A172 (cell line): ENCODE measurements around the gene ACBD6. TPM values are rescaled to one million over a fixed set of nuclear protein-coding genes. Genes with fewer than 3 reads are reported as not detected.

ENCODE experiments used
- DNase-seq: peaks from one replicate; pipeline ENCODE4 v3.0.0-alpha.2; 2015; ENCODE audit warnings: low spot score
- total RNA-seq: library from RNA; depleted of rRNA; stranded (reverse); fragments of >200 nt; shearing (Covaris generic); gene quantifications from 2 replicates; pipeline ENCODE4 v1.2.3, GENCODE V29; 2014

Gene ACBD6
- total RNA-seq, 1 experiment from 2014 or later, result 140 TPM

DNA sequence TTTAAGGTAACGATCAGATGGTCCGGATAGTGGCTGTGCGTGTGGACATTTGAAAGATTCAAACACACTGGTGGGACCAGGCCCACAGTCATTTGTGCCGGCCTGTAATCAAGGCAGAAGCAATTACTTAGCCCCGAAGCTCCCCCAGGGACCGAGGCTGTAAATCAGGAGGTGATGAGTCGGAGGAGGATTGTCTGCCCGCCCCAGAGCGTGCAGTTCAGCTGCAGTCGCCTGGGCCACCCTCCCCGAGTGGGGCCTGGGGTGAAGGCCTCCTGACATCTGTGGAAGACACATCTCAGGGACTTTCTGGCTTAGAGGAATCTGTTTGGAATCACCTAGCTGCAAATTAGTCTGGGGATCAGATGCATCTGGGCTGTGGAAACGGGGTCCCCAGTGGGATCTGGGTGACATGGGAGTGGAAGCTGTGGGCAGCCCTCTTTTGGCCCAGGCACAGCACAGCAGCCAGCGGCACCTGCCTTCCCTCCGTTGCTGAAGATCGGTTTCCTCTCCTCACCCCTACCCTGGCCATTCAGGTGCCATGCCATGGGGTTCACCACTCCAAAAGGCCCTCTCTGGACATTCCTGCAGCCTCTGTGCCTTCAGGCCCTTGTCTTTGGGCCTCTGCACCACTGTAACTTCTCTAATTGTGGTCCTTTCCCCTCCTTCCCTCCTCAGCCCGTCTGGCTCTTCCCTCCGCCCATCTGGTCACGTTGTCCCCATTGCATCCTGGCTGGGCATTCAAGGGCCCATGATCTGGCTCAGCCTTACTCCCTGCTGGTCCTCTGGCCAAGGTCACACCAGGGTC is 246.6 kb downstream of the ACBD6 start:
- DNase-seq, result no peak

DNA sequence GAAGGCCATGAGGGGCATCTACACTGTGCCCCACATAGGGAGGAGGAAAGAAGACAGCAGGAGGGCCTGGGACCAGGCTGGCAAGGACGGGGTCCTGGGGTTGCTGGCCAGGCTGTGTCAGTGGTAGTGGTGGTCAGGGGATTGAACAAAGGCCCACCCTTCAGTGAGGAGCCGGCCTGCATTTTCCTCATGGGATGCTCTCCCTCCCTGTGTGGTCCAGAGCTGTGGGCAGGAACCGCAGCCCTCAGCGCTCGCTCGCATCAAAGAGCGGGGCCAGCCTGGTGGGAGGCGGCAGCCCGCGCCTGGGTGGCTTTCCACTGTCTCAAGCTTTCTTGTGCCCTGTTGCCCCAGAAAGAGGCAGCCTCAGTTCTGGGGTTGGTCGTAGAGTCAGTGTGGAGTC is 247.5 kb downstream of the ACBD6 start:
- DNase-seq, result no peak

DNA sequence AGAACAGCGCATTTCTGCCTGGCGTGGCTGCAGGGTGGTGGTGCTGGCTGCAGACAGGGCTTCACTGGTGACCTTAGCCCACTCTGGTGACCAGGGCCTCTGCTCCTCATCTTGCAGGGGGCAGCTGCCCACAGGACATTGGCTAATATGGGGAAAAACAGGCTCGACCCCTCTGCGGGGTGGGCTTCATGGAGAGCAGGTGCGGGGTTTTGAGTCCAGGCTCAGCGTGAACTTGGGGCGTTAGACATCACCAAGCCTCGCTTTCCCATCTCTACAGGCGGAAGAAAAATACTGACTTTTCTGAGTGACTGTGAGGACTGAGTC is 247.9 kb downstream of the ACBD6 start:
- DNase-seq, result no peak

DNA sequence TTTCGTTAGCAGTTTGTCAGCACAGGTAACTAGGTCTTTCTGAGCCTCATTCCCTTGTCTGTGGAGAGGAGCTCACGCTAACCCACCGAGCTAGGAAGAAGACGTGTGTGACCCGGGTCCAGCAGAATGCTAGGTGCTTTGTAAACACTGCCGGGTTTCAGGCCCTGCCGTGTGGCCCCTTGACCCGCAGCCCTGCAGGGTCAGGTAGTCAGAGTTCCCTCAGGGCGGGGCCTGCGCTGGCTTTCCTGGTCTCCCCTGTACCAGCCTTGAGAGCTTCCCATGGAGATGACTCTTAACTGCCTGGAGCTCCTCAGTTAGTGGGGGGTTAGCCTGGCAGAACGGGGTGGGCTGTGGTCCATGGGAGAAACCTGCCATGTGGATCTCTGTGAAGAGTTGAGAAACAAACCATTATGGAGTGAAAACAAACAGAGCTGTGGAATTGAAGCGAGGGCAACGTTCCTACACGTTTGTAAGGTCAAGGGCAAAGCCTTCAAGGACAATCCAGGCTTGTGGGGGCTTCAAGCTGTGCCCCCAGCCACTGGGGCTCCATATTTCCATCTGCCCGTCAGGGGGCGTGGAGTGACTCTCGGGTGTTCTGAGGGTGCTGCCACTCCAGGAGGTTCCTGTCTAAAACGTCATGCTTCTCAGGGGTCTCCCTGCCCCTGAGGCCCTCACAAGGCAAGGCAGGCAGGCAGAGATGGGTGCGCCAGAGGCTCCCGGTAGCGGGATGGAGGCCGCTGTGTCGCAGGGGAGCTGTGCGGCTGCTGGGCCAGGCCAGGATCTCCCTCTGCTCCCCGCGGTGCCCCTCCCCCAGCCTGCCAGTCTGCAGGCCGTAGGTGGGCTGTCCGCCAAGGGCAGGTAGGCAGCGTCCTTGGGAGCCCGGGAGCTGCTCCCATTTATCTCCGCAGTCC is 248.5 kb downstream of the ACBD6 start:
- DNase-seq, result no peak

DNA sequence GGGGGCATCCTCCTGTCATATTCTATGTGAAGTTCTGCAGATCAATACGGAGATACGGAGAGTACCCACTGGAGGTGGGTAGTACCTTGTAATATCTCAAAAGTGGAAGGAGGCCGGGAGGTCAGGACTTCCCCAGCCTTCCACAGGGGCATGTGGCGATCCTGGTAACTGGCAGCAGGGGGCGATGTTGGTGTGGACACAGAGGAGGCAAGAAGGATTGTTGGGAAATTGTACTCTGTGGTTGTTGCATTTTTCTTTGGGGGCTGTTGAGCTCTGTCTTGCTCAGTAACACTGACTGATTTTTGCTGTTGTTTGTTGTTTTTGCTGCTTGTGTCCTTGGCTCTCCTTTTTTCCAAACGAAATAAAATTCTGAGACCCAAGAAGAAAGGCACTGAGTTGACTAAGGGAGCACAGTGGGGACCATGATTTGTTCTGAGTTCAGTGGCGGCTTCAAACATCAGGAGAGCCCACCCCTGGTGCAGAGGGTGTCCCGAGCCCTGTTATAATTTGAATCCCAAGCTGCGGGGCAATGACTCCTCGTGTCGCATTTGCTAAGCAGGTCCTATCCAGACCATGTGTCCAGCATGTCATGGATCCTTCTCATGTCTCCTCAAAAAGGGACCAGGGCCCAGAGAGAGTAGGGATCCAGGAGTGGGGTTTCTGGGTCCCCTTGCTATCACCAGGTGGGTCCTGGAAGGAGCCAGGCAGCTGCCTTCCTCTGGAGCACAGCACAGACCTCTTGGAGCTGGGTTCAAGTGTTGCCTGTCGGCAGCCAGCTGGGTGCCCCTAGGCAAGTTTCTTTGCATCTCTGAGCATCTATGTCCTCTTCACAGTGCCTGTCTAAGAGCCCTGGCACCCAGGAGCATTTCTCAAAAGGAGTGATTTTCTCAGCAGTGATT is 249.5 kb downstream of the ACBD6 start:
- DNase-seq, result peak; percentile 60

DNA sequence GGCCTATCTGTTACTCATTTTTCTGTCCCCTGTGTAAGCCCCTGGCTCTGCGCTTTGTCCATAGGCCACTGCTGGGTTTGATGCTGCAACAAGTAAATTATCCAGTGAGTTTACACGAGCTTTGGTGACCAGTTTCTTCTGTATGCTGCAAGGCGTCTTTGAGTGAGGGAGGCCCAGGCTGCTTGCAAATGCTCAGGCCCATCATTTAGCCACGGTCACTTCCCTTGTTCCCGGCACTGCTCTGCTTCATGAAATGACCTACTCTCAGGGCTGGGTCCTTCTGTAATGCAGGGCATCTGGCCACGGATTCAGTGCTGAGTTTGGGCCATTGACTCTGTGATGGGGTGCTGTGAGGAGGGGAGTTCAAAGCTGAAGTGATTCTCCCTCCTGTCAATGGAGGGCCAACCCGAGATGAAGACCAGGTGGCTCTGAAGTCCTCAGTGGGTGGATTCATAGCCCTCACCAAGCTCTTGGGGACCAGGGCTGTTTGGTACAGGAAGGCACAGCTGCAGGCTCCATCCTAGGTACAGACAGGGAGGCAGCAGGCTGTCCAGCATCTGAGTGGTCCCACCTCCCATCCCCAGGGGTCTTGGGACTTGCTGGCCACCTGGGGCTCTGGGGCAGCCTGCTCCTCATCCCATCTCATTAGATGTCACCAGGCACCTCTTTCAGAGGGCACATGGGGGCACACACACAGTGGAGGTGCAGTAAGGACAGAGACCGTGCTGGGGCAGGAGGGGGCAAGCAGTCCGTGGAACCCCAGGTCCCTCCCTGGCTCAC is 250.7 kb downstream of the ACBD6 start:
- DNase-seq, result no peak

DNA sequence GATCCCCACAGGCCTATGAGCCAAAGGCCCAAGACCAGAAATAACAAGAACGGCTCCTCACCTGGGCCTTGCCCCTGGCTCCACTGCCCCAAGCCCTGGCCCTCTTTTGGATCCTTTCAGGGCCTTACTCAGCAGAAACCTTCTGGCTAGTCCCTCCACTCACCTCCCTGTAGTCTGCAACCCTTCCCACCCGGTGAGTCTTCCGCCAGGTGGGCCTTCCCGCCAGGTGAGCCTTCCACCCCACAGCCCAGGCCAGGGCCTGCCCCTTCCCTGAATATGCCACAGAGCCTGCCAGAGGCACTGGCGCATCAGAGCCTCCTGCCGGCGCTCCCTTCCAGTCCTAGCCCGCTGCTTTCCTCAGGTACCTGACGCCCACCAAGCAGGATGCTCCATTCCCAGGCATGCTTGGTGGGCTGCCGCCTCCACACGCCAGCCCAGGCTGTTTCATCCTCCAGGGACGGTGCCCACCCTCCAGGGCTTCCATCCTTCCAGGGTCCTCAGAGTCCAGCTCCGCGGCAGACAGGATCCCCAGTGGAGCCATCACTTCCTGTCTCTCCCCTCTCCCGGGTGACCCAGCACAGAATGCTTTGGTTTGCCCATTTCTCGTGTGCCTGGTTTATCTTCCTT is 251.4 kb downstream of the ACBD6 start:
- DNase-seq, result no peak

DNA sequence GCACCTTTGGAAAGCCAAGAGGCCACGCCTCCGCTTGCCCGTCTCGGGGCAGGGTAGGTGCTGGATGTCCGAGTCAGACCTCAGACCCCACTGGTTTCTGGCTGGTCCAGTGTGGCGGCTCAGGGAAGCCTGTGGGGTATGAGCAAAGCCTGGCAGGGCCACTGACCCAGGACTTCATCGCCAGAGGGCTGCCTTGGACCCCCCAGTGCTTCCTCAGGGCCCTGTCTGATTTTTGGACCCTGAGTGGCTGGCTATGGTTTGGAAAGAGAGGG is 251.9 kb downstream of the ACBD6 start:
- DNase-seq, result no peak

DNA sequence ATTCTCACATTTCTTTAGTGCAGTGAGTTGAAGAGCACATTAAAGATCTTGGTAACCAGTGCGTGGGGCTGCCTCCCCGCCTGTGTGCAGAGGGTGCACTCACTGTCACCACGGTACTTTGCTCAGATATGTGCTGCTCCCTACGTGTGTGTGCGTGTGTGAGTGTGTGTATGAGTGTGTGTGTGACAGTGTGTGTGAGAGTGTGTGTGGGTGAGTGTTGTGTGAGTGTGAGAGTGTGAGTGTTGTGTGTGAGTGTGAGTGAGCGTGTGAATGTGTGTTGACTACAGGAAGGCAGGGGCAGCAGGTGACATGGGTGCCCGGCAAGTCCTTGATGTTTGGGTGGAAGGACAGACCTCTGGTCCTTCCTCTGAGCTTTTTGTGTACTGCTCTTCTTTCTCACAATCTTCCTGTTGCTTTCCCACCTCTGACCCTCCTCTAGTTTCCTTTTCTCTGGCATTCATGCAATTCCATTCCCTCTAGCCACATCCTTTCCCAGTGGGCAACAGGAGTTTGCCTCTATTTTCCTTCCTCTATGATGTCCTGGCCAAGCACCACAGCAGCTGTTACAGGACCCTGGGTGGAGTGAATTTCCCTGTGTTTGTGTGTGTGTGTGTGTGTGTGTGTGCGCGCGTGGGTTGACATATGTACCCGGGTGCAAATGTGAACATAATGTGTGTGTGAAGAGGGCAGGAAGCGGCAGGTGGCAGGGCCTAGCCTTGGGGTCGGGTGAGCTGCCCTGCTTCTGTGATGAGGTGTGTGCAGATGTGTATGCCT is 252.5 kb downstream of the ACBD6 start:
- DNase-seq, result no peak

DNA sequence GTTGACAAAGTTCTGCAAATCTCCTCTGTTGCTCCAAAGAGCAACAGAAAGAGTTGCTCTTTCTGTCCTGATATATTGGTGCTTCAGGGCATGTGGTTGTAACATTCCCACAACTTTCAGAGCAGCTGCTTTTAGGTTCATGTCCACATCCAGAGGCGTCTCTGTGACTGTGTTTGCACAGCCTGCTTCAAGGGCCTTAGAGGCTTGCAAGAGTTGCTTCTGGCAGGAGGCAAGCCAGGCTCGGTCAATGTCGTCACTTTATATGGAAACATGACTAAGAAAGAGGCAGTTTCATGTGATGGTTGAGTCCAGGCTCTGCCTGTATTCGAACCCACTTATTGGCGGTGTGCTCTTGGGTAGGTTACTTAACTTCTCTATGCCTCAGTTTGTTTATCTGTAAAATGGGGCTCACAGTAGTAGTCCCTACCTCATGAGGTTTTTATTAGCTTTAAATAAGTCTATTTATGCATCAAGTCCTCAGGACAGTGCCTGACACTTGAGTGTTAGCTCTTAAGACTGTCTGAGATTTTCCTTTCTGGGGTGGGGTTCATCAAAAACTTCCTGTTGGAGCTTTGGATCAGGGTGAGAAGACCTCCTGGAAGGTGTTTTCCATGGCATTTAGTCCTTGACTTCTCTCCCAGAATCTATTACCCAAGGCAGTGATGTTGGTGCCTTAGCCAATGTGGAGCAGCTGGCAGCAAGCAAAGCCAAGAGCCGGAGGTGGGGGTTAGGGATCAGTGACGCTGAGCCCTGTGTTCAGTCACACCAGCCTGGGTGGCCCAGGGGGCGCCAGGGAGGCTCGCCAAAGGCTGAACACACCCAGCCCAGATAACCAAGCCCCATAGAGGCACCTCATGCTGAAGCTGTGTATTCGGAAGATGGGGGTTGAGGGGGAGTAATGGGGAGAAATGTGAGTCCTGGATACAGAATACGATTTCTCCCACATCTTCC is 253.4 kb downstream of the ACBD6 start:
- DNase-seq, result no peak

DNA sequence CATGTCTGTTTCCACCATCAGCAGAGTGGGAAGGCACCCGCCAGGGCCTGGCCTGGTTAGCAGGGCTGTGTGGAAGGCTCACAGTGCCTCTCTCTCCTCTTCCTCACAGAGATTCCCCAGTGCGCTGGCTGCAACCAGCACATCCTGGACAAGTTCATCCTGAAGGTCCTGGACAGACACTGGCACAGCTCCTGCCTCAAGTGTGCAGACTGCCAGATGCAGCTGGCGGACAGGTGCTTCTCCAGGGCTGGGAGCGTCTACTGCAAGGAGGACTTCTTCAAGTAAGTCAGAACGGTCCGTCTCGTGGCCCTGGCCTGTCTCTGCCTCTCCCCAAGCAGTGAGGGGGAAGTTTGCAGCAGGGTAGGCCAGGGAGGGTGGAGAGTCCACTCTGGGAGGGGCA is 254.2 kb downstream of the ACBD6 start:
- no peak for DNase-seq

DNA sequence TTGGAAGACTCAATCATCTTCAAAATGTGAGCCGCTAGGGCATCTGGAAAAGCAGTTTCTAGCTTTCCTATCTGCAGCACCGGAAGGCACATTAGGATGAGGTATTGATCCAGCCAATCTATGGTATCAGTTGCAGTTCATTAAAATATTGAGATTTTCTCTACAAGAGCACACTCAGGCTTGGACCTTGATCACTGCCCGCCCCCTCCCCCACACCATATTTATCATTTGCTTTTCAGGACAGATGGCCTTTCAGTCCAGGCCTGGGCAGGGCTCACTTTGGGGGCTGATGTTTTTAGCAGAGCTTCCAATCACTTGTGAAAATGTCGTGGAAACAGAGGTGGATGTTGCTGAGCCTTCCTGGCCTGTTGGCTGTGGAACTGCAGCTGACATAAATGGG is 254.8 kb downstream of the ACBD6 start:
- DNase-seq, result no peak

DNA sequence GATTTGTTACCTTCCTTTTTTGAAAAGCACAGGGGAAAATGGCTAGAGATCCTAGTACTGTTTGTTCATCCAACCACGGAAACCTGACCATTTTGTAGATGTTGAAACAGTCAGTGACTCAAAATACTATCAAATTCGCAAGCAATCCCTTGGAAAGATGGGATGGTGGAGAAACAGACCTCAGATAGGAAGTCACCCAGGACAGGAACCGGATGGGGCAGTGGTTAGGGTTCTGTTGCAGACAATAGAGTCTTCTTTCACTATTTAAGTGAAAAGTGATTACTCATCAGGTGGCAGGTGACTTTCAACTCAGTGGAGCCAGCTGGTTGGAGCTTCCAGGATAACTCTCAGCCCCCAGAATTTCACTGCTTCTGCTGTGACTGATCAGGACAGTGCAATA is 255.3 kb downstream of the ACBD6 start:
- no peak for DNase-seq

DNA sequence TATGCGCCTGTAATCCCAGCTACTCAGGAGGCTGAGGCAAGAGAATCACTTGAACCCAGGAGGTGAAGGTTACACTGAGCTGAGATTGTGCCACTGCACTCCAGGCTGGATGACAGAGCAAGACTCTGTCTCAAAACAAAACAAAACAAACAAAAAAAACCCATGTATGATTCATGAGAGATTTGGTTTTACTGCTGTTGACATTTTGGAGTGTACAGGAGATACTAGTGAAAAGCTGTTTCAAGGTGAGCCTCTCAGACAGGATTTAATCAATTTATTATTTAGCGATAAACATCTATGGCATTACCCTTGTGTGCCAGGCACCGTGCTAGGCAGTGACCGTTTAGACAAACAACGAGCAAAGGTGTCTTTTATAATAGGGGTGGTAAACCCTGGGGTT is 255.8 kb downstream of the ACBD6 start:
- no peak for DNase-seq

DNA sequence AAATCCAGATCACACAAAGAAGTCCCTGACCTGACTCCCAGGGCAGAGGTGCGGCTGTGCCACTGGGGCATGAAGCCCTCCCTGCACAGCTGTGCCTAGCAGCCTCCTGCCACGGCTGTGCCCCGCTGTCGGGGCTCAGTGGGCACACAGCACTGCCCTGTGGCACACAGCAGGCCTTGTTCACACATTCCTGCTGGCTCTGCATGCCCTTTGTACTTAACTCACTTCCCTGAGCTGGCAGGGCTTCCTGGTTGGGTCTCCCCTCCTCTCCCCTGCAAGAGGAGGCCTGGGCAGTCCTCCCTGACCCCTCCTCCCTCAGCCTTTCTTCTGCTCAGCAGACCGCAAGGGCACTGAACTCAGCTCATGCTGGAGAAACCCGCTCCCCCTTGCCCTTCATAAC is 257.5 kb downstream of the ACBD6 start:
- DNase-seq, result no peak

DNA sequence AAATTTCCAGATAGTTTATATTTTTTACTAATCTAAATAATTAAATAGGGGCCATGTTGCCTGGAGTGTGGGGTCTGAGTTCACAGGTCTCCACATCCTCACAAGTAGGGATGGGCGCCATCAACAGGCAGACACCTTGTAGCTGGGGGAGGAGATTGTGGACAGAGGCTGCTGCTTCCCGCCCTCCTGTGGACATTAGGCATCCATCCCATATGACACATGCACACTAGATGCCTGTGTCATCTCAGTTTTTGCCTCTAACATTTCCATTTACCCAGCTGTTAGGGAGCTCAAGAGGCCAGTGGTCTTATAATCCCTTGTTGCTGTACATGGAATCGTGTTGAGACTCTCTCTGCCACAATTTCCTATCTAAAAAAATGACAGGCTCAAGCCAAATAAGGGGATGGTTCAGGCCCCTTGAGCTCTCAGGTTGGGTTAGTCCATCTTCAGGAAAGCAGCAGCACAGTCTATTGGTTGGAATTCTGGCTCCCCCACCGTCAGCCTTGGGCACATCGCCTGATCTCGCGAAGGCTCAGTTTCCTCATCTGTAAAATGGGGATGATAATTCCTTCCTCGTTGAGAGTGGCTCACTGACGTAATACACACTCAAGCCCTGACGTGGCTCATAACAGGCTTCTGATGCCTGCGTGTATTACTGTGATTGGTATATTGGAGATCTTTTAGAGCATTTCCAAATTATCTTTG is 258.7 kb downstream of the ACBD6 start:
- DNase-seq, result peak; percentile 29

DNA sequence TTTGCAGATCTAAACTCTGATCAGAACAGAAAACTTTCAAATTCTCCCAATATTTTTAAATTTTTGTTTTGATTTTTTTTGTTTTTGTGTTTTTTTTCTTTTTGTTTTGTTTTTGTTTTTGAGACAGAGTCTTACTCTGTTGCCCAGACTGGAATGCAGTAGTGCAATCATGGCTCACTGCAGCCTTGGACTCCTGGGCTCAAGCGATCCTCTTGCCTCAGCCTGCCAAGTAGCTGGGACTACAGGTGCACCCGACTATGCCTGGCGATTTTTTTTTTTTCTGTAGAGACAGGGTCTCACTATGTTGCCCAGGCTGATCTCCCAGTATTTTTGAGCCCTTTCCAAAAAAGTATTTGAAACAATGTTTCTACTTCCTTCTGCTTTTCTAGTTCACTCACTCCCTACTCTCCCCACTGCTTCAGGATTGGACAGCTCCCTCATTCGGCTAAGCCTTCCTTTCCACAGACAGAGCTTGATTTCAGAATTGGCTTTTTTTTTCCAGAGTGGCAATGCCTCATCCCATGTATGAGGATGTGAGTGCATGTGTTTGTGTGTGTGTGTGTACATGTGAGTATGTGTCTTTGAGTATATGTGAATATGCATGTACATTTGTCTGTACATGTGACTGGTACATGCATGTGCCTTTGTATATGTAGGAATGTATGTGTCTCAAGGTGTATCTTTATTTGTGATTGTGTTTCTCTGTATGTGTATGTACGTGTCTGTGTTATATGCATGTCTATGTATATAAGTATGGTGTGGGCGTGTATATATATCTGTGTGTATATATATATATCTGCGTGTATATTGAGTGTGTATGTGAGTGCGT is 260.4 kb downstream of the ACBD6 start:
- no peak for DNase-seq
